Central memory CD4-positive, alpha-beta T cell (primary cell): ENCODE measurements around the gene GPR65.
"Not testable (repeated sequence)": the region's sequence is repeated elsewhere in the genome, so short reads cannot be mapped to it uniquely, and the experiment has no call there.

ENCODE experiments used
- DNase-seq: peaks from one replicate; pipeline ENCODE4 v3.0.0; 2022

Gene GPR65

DNA sequence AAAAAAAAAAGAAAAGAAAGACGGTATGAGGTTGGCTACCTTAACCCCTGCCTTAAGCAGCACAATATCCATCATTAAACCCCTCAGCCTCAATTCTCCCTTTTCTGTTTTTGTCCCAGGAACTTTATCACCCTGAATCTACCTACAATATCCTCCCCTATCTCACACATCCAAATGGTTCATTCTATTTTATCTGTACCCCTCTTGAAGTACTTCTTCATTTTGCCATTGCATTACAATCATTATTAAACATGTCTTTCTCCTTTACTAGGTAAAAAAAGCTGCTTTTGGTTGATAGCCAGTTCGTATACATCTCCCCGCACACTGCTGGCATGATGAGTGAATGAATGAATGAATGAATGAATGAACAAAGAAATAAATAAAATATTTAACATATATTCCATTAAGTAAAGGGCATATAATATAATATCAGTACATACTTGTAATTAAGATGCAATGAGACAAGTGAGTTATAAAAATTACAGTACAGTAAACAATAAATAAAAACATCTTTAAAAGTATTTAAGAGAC is 364 bp upstream of the GPR65 start:
- DNase-seq = no peak

DNA sequence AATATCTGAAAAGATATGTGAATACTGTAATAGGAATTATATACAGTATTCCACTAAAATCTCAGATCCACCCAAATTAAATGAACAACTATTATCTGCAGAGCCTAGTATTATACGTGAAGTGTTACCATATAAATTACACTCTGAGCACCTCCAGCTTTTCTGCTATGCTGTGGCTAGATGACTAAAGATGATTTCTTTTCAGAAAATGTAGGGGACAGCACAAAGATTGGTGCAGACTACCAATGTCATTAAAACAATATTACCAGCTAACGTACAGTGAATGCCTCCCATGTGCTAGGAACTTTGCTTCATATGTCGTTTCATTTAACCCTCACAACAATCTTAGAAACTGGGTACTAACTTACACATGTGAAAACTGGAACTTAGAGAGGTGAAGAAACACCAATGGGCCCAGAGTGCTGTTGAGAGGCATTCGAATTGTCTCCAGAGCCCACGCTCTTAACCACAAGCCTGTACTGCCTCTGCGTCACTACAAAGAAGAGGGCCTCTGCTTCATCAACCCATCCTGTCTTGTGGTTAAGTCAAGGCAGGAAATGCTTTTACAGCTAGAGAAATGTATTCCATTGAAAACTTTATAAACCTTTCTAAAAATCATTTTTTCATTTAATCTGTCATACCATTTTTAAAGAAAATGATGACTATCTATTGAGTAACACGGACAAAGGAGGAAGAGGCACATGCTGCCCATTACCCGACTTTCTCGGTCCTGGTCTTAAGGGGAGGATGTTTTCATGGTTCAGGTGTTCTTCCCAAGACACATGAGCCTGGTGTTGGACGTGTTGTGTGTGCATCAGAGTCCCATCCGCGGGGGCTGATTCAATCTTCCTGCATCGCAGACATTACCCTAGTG is 1.3 kb downstream of the GPR65 start:
- DNase-seq = peak; percentile 88

DNA sequence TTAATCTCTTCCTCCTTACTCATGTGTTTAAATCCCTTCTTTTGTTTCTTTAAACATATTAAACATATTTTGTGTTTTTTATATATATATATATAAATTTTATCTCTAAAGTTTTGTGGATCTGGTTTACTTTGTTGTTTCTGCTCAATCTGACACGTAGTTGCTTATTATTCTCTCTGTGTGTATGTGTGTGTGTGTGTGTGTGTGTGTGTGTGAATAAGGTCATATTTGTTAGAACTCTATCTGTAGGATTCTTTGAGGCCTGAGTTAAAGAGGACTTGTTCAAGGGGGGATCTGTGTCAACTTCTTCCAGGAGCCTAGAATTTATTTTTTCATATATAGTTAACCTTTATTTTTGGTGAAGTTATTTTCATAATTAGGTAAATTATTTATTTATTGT is 2.7 kb downstream of the GPR65 start:
- DNase-seq = no peak

- DNase-seq = no peak
Measured at GRCh38 chr14:88008039-88008742, 3.3 kb downstream of the GPR65 start.

GRCh38 chr14:88009486-88009885 is 4.6 kb downstream of the GPR65 start:
- DNase-seq = no peak

- no peak for DNase-seq
Measured at GRCh38 chr14:88010331-88010730, 5.4 kb downstream of the GPR65 start.

DNA sequence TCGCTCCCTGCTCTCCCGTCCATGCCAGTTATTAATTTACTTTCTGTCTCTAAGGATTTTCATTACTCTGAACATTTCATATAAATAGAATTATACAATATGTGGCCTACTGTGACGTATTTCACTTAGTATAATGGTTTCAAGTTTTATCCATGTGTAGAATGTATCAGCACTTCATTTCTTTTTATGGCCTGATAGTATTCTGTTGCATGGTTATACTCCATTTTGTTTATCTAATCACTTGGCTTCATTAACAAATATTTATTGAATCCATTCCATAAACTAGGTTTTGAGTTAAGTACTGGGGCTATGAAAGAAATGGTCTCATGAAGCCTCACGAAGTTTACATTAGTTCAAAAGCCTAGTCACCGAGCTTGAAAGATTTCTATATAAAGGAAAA is 7.6 kb downstream of the GPR65 start:
- no peak for DNase-seq

GRCh38 chr14:88013750-88014349 is 8.9 kb downstream of the GPR65 start:
- DNase-seq = no peak

DNA sequence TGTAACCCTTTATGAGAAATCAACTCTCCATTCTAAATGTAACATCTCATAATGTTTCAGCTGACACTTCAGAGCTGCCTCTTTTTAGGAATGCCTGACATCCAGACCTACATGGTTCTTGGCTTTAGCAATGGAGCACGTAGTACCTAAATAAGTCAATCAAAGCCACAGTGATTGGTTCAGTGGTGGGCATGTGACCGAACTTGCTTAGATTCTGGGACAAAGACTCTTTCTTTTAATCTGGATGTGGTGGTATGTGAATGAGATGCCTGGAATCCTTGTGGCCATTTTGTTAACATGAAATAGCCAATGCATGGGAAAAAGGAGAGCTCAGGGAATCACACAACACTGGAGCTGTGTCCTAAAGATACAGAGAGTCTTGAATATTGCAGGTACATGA is 11.8 kb downstream of the GPR65 start:
- no peak for DNase-seq

DNA sequence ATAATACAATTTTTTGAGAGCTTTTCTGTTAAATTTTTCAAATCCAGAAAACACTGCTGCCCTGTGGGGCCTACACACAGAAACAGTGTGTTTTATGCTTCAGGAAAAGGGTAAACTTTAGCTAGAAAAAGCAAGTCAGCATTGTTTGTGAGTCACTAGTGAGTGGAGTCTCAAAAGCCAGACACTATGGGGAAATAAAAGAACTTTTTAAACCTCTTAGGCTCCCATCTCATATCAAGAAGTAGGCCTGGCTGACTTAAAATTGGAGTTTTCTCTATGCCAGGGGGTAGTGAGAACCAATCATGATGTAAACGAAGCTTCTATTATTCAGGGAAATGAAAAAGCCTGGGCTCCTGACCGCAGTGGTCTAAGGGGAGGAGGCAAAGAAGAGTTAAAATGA is 12.6 kb downstream of the GPR65 start:
- no peak for DNase-seq

- peak; percentile 22 for DNase-seq
Measured at GRCh38 chr14:88023658-88024187, 18.8 kb downstream of the GPR65 start.

- not testable (repeated sequence) for DNase-seq
Measured at GRCh38 chr14:88024252-88025086, 19.5 kb downstream of the GPR65 start.

DNA sequence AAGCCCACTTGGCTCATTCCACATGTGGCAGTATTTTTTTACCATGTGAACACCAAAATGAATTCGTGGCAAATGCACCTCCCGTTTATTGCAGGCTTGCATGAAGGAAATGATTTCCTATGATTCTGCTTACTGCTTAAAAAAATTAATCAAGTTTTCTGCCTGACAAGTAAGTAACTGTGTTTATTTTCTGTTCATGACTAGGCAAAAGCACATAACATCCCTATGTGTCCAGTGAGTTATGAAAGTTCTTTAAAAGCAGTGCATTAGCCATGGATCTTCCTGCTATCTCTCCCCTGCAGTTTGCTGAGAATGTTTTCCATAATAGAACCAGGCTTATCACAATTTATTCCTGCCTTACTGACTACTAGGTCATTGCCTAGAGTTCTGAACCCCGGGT is 20.4 kb downstream of the GPR65 start:
- DNase-seq = no peak

- peak; percentile 31 for DNase-seq
Measured at GRCh38 chr14:88026890-88027289, 22.0 kb downstream of the GPR65 start.

GRCh38 chr14:88029500-88029899 is 24.6 kb downstream of the GPR65 start:
- DNase-seq = no peak

GRCh38 chr14:88030079-88030478 is 25.1 kb downstream of the GPR65 start:
- no peak for DNase-seq

- DNase-seq = no peak
Measured at GRCh38 chr14:88030892-88031291, 26.0 kb downstream of the GPR65 start.

GRCh38 chr14:88032373-88032772 is 27.4 kb downstream of the GPR65 start:
- no peak for DNase-seq

DNA sequence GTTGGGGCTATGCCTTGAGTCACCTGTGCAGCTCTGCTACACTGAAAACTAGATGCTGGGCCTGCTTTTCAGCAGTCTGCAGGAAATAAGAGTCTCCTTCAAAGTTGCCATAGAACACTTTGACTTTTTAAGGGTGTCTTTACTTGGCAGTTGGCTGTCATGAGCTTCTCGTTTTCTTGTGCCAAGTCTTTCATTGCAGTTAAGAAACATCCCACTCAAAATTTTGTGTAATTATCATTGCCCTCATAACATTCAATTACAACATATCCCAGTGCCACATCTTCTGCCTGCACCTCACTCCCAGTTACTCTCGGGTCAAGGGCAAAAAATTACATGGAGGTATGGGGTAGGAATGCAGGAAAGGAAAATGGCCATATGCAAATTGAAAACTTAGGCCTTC is 29.1 kb downstream of the GPR65 start:
- DNase-seq = no peak

- DNase-seq = no peak
Measured at GRCh38 chr14:88036422-88036821, 31.5 kb downstream of the GPR65 start.

- DNase-seq = no peak
Measured at GRCh38 chr14:88037325-88037724, 32.4 kb downstream of the GPR65 start.

DNA sequence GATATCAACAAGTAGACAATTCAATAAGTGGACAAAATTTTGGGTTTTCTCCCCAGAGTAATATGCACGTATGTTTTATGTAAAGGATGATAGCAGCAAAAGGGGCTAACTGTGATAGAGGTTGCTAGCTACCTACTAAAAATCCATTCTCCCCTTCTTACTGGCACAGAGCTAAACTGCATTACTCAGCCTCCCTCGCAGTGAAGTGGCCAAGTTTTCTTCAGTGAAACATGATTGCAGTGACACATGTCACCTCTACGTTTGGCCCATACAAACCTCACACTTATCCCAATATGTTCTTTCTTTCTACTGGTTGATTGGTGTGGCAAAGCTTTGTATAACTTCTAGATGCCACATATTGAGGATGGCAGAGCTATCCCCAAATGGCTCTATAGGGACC is 34.3 kb downstream of the GPR65 start:
- DNase-seq = no peak
